ENCODE data around the gene POMGNT1.

POMGNT1 gene

DNA sequence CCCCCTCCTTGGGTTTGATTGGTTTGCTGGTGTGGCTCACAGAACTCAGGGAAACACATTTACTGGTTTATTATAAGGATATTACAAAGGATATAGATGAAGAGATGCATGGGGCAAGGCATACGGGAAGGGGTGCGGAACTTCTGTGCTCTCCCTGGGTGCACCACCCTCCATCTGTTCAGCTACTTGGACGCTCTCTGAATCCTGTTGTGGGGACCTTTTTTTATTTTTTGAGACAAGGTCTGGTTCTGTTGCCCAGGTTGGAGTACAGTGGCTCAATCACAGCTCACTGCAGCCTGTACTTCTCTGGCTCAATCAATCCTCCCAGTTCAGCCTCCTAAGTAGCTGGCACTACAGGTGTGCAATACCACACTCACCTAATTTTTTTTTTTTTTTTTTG is 12.3 kb upstream of the POMGNT1 start:
- DNase-seq (ENCODE audit: low read depth) = no peak

DNA sequence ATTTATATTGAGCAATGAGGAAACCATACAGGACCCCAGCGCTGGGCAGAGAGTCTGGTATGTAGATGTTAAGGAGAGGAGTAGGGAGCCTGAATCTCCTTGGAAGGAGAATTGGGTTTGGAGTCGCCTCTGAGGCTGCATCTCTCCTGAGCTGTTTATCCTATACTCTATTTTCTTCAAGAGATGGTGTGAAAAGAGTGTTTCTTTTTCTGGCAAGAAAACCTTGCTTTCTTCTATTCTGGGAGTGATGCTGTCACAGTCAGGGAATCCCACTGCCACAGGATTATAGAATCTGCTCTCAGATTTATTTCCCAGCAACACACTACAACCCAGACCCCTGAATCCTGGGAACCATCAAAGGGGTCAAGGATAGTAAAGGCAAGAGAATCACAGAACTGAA is 8.2 kb upstream of the POMGNT1 start:
- DNase-seq (ENCODE audit: low read depth) = no peak

DNA sequence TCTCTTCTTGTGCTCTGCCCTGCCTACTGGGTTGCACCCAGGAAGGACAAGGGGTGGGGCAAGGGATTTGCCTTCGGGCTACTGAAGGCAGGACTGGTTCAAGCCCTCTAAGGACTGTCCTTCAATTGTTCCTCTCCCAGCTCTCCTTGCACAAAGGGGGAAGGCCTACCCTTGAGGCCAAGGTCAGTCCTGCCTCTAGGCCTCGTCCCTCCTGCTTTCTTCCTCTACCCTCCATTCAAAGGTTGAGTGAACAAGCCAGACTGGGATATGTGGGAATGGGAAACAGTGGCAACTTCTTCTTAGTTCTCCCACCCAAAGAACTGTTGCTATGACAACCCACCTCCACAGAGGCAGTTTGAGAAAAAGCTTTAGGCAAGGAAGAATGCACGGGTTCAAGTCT is 7.6 kb upstream of the POMGNT1 start:
- DNase-seq (ENCODE audit: low read depth) = no peak

DNA sequence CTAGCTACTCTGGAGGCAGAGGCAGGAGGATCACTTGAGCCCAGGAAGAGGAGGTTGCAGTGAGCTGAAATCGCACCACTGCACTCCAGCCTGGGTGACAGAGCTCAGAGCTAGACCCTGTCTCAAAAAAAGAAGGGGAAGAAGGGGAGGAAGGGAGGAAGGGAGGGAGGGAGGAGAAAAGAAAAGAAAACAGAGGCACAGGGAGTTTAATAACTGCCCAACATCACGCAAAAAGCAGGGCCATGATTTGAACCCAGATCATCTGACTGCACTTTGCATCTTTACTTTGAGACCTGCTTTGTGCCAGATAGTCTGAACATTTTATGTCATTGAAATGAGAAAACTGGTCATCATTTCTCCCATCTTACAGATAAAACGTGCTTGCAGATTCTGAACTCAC is 6.9 kb upstream of the POMGNT1 start:
- no peak for DNase-seq (ENCODE audit: low read depth)

DNA sequence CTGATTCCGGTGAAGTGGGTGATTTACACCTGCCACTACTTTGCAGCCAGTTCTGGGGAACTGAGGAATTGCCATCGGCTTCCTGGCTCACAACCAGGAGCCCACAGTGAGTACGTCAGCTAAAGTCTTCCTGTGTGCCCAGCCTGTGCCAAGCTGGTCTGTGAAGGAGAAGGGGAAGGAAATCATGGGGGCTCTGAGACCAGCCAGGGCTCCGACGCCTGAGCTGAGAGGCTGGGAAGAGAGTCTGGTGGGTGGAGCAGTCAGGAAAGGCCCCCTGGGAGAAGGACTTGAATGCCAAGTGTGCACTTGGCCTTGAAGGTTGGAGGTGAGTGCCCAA is 6.1 kb upstream of the POMGNT1 start:
- no peak for DNase-seq (ENCODE audit: low read depth)

DNA sequence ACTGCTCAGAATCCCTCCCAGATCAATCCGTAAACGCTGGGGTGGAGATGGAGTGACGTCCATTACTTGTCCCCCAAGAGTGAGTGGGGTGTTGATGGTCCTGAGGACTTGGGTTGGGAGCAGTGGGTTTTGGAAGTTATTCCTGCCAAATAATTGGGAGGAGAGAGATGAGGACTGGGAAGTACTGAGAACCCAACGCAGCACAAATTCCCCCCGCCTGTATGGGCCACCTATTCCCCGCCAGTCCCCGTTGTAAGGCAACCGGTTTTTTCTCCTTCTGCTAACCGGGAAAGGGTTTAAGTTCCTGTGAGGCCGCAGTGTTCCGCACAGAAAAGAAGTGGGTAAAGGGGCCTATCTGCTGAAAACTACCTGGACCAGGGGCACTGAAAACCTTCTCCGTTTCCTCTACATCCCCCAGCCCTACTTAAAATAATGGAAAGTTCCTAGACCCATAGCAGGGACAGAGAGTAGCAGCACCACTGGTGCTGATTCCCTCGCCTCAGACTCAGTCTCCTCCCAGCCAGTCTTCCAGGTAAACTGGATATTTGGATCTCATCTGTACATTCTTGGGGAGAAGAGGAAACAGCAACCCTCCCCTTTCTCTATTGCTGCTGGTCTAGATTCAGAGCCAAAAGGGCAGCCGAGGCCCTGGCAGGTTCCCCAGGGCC is 5.6 kb upstream of the POMGNT1 start:
- DNase-seq (ENCODE audit: low read depth) = no peak

DNA sequence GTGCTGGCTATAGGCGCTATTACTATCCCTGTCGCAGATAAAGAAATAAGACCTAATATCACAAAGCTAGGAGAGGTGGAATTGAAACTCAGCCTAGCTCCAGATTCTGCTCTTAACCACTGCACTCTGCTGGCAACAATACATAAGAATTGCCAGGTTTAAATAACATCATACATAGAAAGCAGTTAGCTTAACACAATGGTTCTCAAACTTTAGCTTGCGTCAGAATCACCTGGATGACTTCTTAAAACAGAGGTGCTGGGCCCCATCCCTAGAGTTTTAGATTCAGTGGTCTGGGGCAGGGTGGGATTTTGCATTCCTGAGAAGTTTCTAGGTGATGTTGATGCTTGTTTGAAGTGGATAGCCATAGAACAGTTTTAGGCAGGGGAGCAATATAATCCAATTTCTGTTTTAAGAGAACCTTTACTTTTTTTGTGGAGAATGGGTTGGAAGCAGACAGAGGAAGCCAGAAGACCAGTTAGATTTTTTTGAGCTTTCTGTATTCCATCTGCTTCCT is 1.1 kb upstream of the POMGNT1 start:
- no peak for DNase-seq (ENCODE audit: low read depth)

DNA sequence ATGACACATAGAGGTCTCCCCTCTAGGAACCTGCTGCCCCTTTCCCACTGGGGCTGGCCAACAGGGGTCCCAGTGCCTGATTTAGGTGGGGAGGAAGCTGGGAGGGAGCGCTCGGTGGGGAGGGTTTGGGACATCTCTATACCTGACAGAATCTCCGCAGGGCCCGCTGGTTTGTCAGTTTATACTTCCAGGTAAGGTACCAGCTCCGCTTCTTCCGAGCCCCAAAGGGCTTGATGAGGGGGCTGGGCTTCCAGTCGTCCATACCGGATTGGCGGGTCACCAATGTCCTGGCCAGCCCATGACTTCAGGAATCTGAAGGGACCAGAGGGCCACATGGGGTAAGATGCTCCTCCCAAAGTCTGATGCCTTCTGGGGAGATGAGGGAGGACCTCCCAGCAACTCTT is 672 bp downstream of the POMGNT1 start:
- DNase-seq (ENCODE audit: low read depth) = no peak

DNA sequence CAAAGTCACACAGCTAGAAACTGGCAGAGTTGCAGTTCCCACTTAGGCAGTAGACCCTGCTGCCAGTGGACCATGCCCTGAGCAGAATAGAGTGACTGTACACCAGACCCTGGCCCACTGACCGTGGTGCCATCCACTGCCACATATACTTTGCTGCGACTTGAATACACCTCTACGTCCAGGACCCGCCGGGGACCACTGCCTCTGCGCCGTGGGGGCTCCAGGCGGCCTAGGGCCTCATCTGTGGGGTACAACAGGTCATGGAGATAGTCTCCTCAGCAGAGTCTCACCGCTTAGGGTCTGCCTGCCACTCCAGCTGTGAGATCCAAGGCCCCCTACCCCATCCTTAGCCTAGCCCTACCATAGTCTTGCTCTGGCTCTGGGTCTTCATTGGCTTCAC is 1.6 kb downstream of the POMGNT1 start:
- no peak for DNase-seq (ENCODE audit: low read depth)

DNA sequence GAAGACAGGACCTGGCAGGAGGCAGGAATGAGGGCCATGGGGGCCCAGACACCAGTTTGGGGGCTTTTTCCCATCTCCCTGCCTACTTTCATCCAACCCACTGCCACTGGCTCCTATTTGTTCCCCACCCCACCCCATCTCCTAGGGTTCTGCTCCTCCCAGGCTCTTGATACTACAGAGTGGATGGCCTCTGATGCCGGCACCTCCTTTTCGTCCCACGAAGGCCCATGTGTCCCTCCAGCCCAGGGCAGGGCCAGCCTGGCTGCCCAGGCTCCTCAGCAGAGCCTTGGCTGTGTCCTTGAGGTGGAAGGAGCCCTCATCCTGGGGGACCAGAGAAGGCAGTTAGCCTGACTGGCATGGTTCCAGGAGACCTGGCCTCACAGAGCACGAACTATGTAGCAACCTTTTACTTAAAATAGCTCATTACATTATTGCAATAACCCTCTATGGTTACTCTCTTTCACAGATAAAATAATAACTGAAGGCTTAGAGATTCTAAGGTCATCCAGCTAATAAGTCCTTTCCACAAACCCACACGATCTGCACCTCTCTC is 3.5 kb downstream of the POMGNT1 start:
- DNase-seq (ENCODE audit: low read depth) = no peak

DNA sequence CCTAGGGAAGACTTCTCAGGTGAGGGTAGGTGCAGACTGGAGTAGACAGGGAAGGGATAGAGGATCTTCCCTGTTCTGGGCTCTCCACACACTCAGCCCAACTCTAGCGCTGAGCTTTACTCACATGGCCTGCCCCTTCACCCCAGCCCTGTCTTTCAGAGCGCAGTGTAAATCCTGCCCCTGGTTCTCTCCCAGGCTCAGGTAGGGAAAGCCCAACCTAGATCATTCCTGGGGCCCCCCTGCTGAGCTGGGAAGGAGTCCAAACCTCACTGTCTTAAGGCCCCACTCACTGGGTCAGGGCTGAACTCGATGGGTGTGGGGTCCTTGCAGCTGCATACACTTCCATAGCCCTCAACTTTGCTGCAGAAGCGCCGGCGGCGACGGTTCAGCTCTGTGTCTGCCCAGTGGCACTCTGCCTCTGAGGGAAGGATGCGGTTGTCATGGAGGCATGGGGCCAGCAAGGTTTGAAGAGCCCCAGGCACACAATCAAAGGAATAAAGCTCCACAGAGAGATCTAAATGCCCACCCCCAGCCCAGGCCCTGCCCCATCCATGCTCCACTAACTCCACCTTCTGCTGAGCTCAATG is 4.2 kb downstream of the POMGNT1 start:
- DNase-seq (ENCODE audit: low read depth) = no peak

DNA sequence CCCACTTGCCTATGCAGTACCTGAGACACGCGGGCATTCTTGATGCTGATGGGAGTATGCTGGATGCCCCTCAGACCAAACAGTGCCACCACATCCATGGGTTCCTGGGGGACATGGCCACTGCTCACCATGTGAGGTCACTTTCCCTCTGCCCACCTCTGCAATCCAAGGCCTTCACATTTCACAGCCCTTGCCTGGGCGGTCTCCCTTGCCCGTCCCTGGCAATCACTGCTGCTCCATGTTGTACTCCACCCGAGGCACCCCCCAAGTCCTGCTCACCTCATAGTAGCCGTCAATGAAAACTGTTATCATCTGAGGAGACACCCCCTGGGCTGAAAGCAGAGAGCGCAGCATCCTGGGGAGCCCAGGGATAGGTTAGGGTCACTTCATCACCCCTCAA is 4.9 kb downstream of the POMGNT1 start:
- no peak for DNase-seq (ENCODE audit: low read depth)

DNA sequence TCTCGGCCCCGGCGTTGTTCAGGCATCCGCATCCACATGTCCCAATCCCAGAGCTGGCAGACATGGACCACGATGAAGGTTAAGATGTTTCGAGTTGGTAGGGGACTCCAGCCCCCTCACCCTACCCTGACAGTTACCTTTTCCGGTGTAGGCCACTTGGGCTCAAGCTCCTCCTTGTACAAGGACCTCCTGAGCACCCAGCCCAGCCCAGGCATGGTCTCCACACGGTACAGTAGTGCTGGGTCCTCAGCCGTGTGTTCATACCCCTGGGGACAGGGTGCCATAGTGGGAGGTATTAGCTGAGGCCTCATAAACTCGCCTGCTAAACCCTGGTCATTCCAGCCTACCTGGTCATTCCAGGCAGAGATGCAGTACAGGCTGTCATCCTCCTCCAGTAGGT is 6.1 kb downstream of the POMGNT1 start:
- DNase-seq (ENCODE audit: low read depth) = no peak

DNA sequence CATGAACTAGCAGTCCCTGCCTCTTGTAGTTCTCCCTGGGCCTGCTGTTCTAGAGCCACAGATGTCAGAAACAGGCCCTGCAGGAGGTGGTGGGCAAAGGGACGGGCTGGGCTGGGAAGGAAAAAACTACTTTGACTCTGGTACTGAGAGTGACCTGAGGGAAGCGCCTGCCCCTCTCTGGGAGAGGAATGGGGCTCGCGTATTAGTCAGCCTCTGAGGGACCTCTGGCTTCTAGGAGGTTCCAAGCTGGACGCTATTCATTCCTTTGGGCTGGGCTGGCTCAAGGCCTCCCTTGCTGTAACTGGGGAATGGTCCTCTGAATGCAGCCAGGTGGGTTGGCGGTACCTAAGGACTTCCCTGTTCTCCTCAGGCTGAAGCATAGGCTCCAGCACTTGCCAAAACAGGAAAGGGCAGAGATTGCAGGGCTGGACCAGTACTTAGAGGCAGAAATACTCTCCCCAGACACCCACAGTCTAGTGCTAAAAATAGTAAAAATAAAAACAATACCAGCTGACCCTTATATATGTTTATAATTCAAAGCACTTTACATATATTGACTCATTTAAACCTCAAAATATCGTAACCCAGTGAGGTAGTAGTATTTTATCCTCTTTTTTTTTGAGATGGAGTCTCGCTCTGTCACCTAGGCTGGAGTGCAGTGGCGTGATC is 7.1 kb downstream of the POMGNT1 start:
- no peak for DNase-seq (ENCODE audit: low read depth)

DNA sequence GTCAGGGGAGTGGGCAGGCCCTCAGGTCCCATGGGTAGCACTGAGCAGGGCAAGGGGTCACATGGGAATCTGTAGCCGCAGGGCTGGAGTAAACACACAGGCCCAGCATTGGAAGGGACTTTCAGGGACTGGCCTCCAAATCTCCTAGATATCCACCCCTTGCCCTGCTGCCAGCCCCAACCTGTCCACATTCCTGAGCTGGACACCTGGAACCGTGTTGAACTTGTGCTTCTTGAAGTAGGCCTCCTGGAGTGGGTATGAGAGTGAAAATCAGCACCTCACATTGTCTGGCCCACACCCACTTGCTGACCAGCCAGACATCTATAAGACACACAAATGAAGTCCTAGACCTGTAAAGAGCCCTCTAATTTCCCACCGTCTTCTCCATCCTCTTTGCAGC is 7.7 kb downstream of the POMGNT1 start:
- no peak for DNase-seq (ENCODE audit: low read depth)

DNA sequence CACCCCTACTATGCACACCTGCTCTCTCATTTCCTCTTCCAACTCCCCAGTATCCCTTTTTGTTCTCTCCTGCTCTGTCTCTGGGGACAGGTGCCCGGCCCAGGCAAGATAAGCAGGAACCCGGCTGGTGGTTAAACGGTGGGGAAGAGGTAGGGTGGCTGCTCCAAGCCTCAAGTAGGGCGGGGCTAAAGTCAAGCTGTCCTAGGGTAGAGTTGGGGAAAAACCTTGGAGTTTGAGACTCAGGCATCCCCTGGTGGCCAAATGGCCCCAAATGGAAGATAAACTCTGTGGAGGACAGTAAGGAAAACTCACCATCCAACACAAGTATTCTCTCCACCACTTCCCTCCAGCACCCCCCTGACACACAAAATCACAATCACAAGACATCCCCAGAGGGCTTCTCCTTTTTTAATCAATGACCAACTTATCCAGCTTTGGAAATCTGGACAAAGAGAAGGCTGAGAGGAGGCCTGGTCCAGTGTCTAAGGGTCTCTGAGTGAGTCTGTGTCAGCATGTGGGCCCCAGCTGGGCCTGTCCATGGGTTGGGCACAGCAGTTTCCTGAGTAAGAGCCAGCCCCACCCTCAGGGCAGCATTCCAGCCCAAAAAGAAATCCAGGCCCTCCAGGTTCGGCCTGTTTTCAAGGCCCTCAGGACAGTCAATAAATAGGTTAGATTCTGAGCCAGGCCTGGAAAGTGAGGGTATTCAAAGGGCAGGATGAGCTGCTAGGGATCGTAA is 9.8 kb downstream of the POMGNT1 start:
- DNase-seq (ENCODE audit: low read depth) = no peak

DNA sequence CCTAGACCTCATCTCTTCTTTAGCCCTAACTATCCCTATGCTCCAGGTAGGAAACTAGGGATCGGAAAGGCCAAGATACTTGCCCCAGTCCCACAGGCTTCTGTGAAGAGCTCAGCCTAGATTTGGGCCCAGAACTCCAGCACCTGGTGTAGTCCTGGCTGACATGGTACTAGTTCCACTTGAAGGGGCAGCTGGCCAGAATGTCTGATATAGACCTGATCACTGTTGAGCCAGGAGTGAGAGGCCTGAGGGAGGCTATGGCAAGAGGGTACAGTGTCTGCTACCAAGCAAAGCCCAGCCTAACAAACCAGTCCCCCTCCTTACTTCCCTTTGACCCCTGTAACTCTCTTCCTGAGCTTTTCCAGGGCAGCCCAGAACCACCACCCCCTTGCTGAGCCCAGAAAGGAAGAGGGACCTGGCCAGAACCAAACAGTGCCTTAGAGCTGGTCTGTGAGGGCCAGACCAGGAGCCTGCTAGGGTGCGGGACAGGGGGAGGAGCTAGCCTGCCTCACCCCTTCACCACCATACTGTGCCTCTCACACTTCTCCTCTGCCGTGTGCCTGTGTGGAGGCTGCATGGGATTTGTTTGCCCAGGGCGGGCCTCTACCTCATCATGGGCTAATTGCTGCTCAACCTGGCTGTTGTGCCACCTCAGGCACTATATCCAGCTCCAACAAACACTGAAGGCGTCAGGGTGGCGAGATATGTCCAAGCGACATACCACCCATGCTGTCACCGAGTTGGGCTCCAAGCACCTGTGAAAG is 10.9 kb downstream of the POMGNT1 start:
- DNase-seq (ENCODE audit: low read depth) = no peak

DNA sequence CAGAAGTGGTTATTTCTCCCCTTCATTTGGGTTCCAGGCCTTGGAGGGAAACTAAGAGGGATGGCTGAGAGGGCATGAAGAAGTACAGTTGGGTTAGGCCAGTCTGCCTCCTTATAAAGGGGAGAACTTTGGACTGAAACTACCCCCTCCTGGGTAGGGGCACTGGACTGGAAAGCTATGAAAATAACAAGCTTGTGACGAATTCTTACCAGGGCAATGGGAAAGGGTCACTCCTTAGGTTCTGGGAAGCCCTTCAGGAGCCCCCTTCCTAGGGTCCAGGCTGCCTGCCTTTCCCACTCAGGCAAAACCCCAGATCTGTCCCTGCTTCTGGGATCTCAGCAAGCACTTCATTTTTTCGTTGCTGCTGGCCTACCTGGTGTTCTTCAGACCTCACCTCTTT is 12.2 kb downstream of the POMGNT1 start:
- no peak for DNase-seq (ENCODE audit: low read depth)

DNA sequence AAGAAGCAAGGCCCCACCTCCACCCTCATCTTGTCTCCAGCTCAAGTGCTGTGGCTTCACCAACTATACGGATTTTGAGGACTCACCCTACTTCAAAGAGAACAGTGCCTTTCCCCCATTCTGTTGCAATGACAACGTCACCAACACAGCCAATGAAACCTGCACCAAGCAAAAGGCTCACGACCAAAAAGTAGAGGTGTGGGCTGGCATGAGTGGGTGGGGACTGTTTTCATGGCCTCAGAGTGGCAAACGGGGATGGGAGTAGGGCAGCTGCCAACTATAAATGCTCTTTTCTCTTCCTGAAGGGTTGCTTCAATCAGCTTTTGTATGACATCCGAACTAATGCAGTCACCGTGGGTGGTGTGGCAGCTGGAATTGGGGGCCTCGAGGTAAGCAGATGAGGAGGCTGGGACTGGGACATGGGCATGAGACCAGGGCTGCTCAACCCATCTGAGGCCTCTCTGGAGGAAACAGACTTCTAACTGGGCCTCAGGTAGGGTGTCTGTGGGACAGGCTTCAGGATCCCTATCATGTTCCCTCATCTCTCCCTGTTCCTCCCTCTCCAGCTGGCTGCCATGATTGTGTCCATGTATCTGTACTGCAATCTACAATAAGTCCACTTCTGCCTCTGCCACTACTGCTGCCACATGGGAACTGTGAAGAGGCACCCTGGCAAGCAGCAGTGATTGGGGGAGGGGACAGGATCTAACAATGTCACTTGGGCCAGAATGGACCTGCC is 13.1 kb downstream of the POMGNT1 start:
- peak; percentile 54 for DNase-seq (ENCODE audit: low read depth)

DNA sequence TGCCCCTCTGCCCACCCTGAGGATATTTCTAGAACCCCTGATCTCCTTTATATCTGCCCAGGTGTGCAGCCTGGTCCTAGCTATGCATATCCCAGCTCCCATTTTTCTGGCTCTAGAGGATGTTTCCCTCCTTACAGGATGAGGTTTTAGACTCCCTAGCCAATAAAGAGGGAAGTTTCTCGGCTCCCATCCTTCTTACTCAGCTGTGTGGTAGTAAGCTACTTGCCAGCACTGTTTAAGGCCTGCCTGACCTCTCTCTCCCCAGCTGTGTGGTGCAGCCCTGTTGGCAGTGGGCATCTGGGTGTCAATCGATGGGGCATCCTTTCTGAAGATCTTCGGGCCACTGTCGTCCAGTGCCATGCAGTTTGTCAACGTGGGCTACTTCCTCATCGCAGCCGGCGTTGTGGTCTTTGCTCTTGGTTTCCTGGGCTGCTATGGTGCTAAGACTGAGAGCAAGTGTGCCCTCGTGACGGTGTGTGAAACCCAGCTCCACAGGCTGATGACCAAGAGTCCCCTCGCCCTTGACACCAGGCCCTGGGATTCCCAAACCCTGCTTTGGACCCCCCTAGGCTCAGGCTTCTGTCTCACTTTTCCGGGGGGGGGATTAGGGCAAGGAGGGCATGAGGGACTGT is 14.2 kb downstream of the POMGNT1 start:
- DNase-seq (ENCODE audit: low read depth) = no peak
